ENCODE data around the gene PGF. TPM values are rescaled to one million over a fixed set of nuclear protein-coding genes. Genes with fewer than 3 reads are reported as not detected.

Gene PGF
- total RNA-seq, 4 donors from 2014 or later: 0.68 to 3.5 (median 2.4) TPM

DNA sequence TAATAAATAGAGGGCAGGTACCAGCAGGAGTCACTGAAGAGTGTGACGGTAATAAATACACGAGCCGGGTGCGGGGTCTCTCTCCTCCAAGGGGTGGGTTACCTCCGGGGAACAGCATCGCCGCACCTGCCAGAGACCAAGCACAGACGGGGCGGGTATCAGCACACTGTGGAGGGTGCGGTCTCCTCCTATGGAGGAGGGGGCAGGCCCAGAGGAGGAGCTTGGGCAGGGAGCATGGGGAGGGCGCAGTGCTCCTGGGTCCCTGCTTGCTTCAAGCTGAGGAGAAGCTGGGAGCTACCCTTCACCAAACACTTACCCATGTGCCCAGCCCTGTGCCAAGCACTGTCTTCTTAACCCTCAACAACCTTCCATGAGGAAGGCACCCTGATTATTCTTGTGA lies 12.8 kb downstream of the PGF start:
- TF ChIP-seq, protein P1, sequence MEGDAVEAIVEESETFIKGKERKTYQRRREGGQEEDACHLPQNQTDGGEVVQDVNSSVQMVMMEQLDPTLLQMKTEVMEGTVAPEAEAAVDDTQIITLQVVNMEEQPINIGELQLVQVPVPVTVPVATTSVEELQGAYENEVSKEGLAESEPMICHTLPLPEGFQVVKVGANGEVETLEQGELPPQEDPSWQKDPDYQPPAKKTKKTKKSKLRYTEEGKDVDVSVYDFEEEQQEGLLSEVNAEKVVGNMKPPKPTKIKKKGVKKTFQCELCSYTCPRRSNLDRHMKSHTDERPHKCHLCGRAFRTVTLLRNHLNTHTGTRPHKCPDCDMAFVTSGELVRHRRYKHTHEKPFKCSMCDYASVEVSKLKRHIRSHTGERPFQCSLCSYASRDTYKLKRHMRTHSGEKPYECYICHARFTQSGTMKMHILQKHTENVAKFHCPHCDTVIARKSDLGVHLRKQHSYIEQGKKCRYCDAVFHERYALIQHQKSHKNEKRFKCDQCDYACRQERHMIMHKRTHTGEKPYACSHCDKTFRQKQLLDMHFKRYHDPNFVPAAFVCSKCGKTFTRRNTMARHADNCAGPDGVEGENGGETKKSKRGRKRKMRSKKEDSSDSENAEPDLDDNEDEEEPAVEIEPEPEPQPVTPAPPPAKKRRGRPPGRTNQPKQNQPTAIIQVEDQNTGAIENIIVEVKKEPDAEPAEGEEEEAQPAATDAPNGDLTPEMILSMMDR (IDR thresholded peaks at IDR 0.05; ENCODE audit: low read depth): no peak

GRCh38 chr14:74942181-74942580 lies 13.2 kb downstream of the PGF start:
- TF ChIP-seq, protein P1 (IDR thresholded peaks at IDR 0.05; ENCODE audit: low read depth): no peak

GRCh38 chr14:74941676-74942097 lies 13.7 kb downstream of the PGF start:
- TF ChIP-seq, protein P1 (IDR thresholded peaks at IDR 0.05; ENCODE audit: low read depth): no peak

DNA sequence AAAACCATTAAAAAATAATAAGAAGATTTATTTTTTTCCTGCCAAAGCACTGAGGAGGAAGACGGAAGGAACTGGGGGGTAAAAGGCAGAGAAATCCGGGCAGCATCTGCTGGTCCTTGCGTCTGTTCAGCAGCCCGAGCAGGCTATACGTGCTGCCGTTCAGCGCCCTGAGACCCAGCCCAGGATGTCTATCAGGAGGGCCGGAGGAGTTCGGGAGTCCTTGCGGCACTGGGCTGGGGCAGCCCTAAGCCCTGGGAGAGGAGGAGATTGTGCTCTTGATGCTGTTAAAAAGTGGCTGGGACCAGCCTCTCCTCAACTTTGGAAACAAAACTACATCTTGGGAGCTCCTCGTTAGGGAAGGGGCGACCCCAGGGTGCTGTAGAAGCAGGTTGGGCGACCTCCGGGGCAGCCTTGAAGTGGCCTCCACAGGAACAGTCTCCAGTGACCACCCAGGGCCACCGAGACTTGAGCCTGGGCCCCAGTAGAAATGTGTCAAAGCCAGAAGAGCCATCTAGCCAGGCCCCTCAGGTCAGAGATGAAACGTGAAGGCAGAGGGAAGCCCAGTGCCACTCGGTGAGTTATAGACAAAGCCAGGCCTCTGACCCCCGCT lies 14.3 kb downstream of the PGF start:
- TF ChIP-seq, protein P1 (IDR thresholded peaks at IDR 0.05; ENCODE audit: low read depth): no peak

DNA sequence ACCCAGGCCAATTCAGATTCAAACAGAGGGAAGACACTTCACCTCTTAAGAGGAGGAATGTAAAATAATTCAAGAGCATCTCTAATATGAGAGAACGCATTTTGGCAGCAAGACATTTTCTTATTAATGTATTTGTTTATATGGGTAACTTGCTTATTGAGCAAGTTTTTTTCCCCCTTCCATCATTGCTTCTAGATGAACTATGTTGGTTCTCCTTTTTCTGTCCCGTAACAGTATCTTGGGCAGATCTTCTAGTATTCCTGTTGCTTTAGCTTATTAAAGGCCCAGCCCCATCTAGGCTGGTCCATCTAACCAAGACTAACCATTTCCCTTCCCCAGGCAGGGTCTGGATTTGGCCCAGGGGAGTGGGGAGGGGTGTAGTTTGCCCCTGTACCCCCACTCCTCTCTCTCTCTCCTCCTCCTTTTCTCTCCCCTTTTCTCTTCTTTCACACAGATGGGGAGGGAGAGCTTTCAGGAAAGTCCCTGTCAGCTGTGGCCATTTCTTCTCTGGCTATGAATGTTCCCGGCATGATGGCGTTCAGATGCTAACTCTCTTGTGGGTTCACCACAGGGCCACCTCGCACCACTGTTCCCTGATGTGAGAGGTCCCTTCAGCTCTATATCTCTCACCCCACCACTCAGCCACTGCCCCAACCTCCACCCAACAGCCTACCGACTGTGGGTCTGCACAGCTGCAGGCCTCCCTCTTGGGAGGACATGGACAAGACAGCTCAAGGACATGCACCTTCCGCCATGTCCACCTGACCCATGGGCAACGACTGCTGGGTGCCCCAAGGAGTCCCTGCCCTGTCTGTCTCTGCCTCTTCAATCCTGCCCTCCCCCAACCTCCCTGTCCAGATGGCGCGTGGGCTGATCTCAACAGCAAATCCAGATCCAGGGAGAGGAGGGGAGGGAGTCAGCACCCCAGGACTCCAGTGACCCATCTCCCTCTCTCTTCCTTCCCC lies 16.6 kb downstream of the PGF start:
- TF ChIP-seq, protein P1 (IDR thresholded peaks at IDR 0.05; ENCODE audit: low read depth): no peak

- TF ChIP-seq, protein P1 (IDR thresholded peaks at IDR 0.05; ENCODE audit: low read depth): no peak
Measured at GRCh38 chr14:74937171-74937570, 18.2 kb downstream of the PGF start.

- TF ChIP-seq, protein P1 (IDR thresholded peaks at IDR 0.05; ENCODE audit: low read depth): no peak
Measured at GRCh38 chr14:74936731-74937130, 18.7 kb downstream of the PGF start.
